Calu3 (cell line): ENCODE results near the gene DLK1. TPM values are rescaled to one million over a fixed set of nuclear protein-coding genes. Genes with fewer than 3 reads are reported as not detected.

ENCODE experiments used
- BruUV-seq: library from RNA; stranded (reverse); fragments of 400-500 nt; replicated peaks from 2 replicates; lab custom pipeline; 2021; lab: Mats Ljungman, UMichigan
- CTCF ChIA-PET: fragments of 300-600 bp; sonication (Branson Sonifier 250); formaldehyde crosslinking; loops from one replicate; lab custom pipeline; 2022; ENCODE audit warnings: antibody characterized with exemption; lab: Charles Lee
- DNase-seq: peaks from one replicate; pipeline ENCODE4 v3.0.0; 2022
- H3K27ac Mint-ChIP-seq: one replicate; pipeline ENCODE4 v1.8.0; 2022; ENCODE audit warnings: mixed read lengths; ENCODE audit not compliant: unreplicated experiment
- H3K27me3 Mint-ChIP-seq: one replicate; pipeline ENCODE4 v1.8.0; 2022; ENCODE audit warnings: mixed read lengths; ENCODE audit not compliant: unreplicated experiment
- H3K36me3 Mint-ChIP-seq: one replicate; pipeline ENCODE4 v1.8.0; 2022; ENCODE audit warnings: mild to moderate bottlenecking, moderate library complexity, mixed read lengths; ENCODE audit not compliant: insufficient read depth, unreplicated experiment
- H3K4me1 Mint-ChIP-seq: one replicate; pipeline ENCODE4 v1.8.0; 2022; ENCODE audit warnings: mild to moderate bottlenecking, low read depth, mixed read lengths; ENCODE audit not compliant: unreplicated experiment
- H3K4me3 Mint-ChIP-seq: one replicate; pipeline ENCODE4 v1.8.0; 2022; ENCODE audit warnings: mild to moderate bottlenecking, low read depth, moderate library complexity, mixed read lengths; ENCODE audit not compliant: unreplicated experiment
- H3K9me3 Mint-ChIP-seq: one replicate; pipeline ENCODE4 v1.8.0; 2022; ENCODE audit warnings: low read depth, mixed read lengths; ENCODE audit not compliant: unreplicated experiment
- intact Hi-C: fragments of 100-400 bp; cut with micrococcal nuclease; formaldehyde crosslinking; loops from one replicate; pipeline ENCODE4 v1.10.0; 2022; ENCODE audit not compliant: unreplicated experiment
- total RNA-seq: library from RNA; stranded (reverse); gene quantifications from 2 replicates; pipeline ENCODE4 v1.2.3, GENCODE V29; 2022
- TF ChIP-seq, protein P1 (sequence below): fragments of 200-600 bp; IDR thresholded peaks from one replicate; pipeline ENCODE4 v1.8.0; 2022; ENCODE audit warnings: antibody characterized with exemption; ENCODE audit not compliant: unreplicated experiment

DLK1 gene
- total RNA-seq, 1 experiment from 2014 or later: not detected

DNA sequence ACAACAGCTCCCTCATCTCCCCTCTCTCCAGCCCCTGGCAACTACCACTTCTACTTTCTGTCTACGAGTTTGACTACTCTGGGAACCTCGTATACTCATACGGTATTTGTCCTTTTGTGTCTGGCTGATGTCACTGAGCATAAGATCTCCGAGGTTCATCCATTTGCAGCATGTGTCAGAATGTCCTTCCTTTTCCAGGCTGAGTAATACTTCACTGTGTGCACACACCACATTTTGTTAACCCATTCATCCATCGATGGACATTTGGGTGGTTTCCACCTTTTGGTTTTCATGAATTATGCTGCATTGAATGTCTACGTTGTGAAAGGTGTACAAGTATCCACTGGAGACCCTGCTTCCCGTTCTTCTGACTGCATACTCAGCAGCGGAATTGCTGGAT is 24.1 kb upstream of the DLK1 start:
- intact Hi-C loops: no loop called here
- Mint-ChIP-seq H3K9me3 (no peaks in the 10 kb centered on the region), H3K36me3 (no peaks in the 10 kb centered on the region), H3K27ac (no peak overlapping the region), H3K4me1 (no peaks in the 10 kb centered on the region), H3K4me3 (no peak overlapping the region), H3K27me3 (peaks cover 27% of the 10 kb centered on the region)
- CTCF ChIA-PET: interaction anchor here (0.6 to 0.7 kb wide), 2 partner anchors 332 to 937 kb away, joined by 3 to 4 read pairs; no protein-coding TSS in a partner anchor
- no TSS peak for BruUV-seq
- TF ChIP-seq, protein P1, sequence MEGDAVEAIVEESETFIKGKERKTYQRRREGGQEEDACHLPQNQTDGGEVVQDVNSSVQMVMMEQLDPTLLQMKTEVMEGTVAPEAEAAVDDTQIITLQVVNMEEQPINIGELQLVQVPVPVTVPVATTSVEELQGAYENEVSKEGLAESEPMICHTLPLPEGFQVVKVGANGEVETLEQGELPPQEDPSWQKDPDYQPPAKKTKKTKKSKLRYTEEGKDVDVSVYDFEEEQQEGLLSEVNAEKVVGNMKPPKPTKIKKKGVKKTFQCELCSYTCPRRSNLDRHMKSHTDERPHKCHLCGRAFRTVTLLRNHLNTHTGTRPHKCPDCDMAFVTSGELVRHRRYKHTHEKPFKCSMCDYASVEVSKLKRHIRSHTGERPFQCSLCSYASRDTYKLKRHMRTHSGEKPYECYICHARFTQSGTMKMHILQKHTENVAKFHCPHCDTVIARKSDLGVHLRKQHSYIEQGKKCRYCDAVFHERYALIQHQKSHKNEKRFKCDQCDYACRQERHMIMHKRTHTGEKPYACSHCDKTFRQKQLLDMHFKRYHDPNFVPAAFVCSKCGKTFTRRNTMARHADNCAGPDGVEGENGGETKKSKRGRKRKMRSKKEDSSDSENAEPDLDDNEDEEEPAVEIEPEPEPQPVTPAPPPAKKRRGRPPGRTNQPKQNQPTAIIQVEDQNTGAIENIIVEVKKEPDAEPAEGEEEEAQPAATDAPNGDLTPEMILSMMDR: no peak
- no peak for DNase-seq

DNA sequence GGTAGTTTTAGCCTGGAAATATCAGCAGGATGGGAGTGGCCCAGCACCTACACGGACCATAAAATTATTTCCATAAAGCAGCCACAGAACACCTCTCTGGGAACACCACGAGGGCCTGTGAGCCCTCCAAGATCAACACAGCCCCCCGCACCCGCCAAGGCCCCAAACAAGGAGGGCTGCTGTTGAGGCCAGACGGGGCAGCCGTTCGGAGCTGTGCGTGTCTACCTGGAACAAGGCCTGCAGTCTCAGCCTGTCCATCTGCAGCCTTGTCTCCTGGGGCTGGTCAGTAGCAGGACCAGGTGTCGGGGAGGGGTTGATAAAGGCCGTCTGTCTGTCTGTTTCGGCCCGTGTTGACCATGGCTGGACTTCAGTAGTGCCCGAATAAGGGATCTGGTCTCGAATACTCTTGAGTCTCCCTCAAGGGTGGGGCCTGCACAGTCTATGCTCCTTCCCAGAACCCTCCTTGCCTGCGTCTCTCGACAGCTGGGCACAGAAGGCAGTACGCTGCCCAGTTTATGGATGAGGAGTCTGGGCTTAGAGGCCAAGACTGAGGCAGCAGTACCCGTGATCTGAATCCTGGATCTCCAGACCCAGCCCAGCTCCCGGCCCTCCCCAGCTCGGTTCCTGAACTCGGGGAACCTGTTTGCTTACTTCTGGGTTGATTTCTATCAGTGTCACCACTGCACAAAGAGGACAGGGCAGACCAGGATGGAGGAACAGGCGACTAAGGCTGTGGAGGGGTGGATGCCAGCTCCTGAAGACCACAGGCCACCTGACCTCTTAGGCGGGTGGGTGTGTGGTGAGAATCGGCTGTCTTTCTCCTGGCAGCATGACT is 23.1 kb upstream of the DLK1 start:
- Mint-ChIP-seq H3K36me3 (no peaks in the 10 kb centered on the region), H3K4me1 (no peaks in the 10 kb centered on the region), H3K4me3 (no peak overlapping the region), H3K9me3 (no peaks in the 10 kb centered on the region), H3K27me3 (peaks cover 28% of the 10 kb centered on the region), H3K27ac (no peak overlapping the region)
- TF ChIP-seq, protein P1: no peak
- intact Hi-C loops: no loop called here
- peak; percentile 40 for DNase-seq
- BruUV-seq: no TSS peak
- CTCF ChIA-PET: interaction anchor here (0.7 kb wide), 1 partner anchor 333 kb away, joined by 3 read pairs; no protein-coding TSS in a partner anchor

DNA sequence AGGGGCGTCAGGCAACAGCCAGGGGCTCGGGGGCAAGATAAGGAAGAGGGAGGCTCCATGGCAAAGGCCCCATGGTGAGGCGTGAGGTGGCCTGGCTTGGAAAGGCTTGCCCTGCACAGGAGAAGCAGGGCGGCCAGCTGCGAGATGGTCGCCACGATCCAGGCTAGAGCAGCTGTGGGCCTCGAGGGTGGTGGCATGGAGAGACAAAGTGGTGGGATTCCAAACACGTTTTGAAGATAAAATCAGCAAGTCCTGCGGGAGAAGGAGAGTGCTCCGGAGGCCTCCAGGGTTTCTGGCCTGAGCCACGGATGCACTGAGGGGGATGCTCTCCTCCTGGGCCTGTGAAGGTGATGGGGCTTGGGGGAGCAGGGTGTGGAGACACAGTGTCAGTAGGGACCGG is 20.5 kb upstream of the DLK1 start:
- DNase-seq: no peak
- no TSS peak for BruUV-seq
- TF ChIP-seq, protein P1: no peak
- no peak overlapping the region for H3K4me3 Mint-ChIP-seq
- H3K4me1 Mint-ChIP-seq: no peaks in the 10 kb centered on the region
- no peak overlapping the region for H3K27ac Mint-ChIP-seq
- H3K36me3 Mint-ChIP-seq: no peaks in the 10 kb centered on the region
- no peaks in the 10 kb centered on the region for H3K9me3 Mint-ChIP-seq
- peaks cover 20% of the 10 kb centered on the region for H3K27me3 Mint-ChIP-seq
- CTCF ChIA-PET: no interaction called here
- intact Hi-C loops: loop anchor here (5.0 kb wide), 1 partner anchor 536 kb away; no protein-coding TSS in a partner anchor

DNA sequence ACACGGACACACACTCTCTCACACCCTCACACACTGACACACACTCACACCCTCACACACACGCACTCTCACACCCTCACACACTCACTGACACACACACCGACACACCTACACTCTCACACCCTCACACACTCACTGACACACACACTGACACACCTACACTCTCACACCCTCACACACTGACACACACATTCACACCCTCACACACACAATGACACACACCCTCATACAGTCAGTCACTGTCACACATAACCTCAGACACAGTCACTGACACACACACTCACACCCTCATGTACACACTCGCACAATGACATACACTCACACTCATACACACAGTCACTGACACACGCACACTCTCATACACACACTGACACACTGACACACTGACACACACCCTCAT is 19.8 kb upstream of the DLK1 start:
- no peak overlapping the region for H3K27ac Mint-ChIP-seq
- no peak overlapping the region for H3K4me3 Mint-ChIP-seq
- intact Hi-C loops: loop anchor here (5.0 kb wide), 1 partner anchor 535 kb away; no protein-coding TSS in a partner anchor
- DNase-seq: no peak
- peaks cover 15% of the 10 kb centered on the region for H3K27me3 Mint-ChIP-seq
- BruUV-seq: no TSS peak
- no peaks in the 10 kb centered on the region for H3K9me3 Mint-ChIP-seq
- CTCF ChIA-PET: interaction anchor here (0.6 kb wide), 1 partner anchor 511 kb away, joined by 4 read pairs; no protein-coding TSS in a partner anchor
- H3K4me1 Mint-ChIP-seq: no peaks in the 10 kb centered on the region
- H3K36me3 Mint-ChIP-seq: no peaks in the 10 kb centered on the region
- TF ChIP-seq, protein P1: no peak
